Fibroblast of gingiva (primary cell): Measurements from ENCODE around the gene COL16A1.
"Not testable (repeated sequence)": the region's sequence is repeated elsewhere in the genome, so short reads cannot be mapped to it uniquely, and the experiment has no call there.

ENCODE experiments used
- DNase-seq: peaks from one replicate; pipeline ENCODE4 v3.0.0-alpha.2; 2011; ENCODE audit warnings: low read depth

The COL16A1 gene

DNA sequence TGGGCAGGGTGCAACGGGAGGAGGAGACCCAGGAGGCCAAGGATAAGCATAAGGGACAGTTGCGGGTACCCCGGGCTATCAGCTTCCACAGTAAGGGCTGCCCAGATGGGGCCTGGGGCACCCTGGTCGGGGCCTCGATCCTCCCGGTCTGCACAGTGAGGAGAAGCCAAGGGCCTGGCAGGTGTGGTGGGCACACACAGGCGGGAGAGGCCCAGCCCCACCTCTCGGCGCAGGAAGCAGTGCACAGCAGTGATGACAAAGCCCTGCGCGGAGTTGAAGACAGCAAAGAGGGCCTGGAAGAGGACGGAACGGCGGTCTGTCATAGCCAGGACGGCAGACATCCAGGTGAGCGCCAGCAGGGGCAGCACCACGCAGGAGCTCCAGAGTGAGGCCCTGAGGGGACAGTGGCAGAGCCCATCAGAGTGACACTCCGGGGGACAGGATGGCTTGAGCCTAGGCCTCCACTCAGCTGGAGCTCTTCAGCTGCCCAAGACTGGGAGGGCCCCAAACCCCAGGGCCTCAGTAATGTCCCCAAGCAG is 29.0 kb upstream of the COL16A1 start:
- no peak for DNase-seq

DNA sequence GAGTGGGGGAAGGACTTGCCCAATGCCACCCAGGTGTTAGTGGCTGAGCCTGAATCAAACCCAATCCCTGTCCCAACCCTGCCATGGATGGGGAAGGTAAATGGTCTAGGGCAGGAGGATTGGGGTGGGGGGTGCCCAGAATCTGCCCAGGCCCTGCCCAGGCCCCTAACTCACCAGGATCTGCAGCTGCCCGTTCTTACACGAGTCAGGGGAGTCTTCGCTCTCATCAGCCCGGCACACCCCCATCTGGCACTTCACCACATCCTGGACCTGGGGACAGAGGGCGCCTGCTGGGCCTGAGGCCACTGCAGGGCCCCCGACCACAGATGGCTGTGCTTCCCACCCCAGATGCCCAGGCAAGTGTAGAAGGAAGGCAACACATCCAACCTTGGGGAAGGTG is 28.5 kb upstream of the COL16A1 start:
- DNase-seq: no peak

DNA sequence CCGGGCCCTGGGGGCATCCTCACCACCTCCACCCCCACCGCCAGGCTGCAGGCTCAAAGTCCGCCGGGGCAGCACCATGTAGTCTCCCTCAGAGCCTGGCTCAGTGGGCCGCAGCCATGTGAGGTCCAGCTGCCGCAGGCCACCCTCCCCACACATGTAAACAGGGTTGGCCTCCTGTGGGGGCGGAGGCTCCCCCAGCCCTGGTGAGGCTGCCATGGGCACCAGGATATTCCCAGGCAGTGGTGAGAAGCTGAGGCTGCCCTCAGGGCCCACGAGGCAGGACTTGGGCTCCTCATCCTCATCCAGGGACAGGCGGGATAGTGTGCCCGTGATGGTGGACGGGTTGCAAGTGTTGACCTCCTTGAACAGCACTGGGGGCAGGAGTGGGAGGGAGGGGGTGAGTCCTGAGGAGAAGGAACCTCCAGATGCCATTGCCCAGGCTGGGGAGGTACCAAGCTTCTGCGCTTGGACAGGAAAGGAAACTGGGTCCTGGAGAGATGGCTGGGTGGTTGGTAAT is 27.3 kb upstream of the COL16A1 start:
- DNase-seq: no peak

DNA sequence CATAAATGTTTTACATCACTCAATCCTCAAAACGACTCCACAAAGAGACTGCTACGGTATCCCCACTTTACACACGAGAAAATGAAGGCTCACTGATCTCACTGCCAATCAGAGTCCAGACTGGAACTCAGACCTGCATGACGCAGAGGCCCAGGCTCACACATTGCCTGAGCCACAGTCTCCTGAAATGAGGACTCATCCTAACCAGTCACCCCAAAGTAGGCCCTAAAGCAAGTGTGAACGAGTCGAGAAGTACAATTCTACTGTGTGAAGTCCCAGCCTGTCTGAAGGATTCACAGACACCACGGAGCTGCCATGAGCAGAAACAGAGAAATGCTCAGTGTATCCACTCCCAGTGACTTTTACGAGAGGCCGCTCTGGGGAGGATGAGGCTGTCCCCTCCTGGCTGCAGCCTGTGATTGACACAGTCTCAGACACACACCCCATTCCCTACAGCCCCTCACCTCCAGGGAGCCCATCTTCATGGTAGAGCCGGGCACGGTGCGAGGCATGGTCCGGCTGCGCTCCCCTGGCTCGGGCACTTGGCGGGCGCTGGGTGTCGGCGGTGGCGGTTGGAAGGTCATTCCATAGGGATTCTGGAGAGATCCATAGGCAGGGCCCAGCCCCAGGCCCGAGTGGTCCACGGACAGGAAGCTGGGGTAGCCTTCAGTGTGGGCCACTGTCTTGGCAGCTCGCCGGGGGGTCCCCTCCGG is 26.7 kb upstream of the COL16A1 start:
- no peak for DNase-seq

GRCh38 chr1:31727849-31728248 is 24.0 kb upstream of the COL16A1 start:
- DNase-seq: no peak

- DNase-seq: no peak
Observed at GRCh38 chr1:31727195-31727594, 23.4 kb upstream of the COL16A1 start.

DNA sequence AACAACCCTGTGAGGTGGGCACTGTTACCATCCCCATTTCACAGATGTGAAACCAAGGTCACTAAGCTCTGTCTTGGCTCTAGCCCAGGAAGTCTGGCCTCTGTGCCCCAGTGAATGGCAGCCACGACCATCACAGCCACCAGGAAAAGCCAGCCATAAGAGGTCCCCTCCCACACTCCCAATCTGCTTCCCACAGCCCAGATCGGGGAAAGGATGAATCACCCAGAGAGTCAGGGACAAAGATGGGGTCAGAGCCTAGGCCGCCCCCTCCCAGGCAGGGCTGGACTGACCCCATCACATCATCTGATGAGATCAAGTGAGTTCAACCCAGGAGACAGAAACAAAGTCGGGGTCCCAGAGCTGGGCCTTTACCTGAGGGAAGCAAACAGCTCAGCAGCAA is 22.9 kb upstream of the COL16A1 start:
- DNase-seq: no peak

- DNase-seq: no peak
Observed at GRCh38 chr1:31725777-31726535, 22.1 kb upstream of the COL16A1 start.

DNA sequence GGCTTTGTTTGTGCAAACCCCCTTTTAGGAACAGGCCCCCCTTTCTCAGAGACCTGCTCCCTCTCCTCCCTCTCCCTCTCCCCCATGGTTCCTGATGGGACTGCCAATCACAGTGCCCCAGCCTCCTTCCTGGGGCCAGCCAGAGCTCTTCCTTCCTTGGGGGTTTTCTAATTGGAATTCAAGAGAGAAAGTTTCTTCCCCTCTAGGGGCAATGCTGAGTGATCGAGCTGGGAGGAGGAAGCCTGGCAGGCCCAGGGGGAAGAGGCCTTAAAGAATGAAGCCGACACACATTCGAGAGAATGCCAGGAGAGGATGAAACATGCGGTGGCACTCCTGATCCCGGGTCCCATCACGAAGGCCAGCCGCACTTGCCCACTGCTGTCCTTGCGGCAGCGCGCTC is 21.3 kb upstream of the COL16A1 start:
- no peak for DNase-seq

GRCh38 chr1:31723828-31724359 is 20.1 kb upstream of the COL16A1 start:
- DNase-seq: peak; percentile 27

DNA sequence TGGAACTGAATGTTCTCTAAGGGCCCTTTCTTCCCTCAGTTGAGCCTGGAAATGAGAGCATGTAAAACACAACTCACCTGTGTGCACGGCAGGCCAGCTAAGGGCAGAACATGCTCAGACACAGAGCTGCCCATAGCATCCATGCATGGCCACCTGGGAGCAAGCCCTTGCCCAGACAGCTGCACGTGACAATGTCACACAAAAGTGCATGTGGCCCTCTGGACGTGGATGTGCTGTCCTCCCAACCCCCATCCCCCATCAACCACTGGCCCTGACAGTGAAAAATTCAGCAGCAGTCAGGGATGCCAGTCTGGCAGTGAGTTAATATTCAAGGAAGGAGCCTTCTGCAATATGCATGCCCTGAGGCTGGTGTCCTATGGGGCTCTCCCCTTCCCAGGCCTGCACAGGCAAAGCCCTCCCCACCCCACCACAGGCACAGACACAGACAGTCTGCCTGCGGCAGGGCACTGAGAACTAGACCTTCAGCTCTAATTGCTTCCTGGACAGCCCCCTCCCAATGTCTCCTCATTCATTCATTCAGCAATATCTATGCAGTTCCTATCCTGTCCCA is 14.6 kb upstream of the COL16A1 start:
- no peak for DNase-seq

DNA sequence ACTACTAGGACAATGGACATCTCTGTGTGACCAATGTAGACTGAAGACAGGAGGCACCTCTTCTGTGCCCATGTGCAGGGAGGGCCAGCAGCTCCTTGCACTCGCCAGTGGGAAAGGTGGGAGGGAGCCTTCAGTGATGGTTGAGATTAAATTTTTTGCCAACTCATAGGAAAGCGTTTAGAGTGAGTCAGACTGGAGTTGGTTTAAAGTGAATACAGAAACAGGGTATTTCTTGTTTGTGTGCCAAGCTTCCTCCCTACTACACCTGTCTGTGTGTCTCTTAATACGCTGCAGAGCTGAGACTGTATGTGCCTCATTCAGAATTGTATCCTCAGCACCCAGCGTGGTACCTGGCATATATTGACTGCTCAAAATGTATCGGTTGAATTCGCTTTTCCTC is 13.5 kb upstream of the COL16A1 start:
- no peak for DNase-seq

DNA sequence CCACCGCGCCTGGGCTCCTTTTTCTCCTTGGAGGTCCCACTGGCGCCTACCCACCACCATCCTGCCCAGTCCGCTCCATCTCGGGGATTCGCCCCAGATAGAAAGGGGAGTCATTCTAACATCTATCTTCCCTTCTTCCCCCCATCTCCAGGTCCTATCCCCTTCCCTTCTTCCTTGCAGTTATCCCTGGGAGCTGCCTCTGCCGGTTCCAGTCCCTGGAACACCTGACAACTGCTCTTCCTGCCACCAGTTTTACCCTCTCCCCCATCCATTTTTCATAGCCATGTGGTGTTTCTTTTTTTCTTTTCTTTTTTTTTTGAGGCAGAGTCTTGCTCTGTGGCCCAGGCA is 12.0 kb upstream of the COL16A1 start:
- DNase-seq: no peak

- peak; percentile 91 for DNase-seq
Observed at GRCh38 chr1:31715087-31715872, 11.5 kb upstream of the COL16A1 start.

DNA sequence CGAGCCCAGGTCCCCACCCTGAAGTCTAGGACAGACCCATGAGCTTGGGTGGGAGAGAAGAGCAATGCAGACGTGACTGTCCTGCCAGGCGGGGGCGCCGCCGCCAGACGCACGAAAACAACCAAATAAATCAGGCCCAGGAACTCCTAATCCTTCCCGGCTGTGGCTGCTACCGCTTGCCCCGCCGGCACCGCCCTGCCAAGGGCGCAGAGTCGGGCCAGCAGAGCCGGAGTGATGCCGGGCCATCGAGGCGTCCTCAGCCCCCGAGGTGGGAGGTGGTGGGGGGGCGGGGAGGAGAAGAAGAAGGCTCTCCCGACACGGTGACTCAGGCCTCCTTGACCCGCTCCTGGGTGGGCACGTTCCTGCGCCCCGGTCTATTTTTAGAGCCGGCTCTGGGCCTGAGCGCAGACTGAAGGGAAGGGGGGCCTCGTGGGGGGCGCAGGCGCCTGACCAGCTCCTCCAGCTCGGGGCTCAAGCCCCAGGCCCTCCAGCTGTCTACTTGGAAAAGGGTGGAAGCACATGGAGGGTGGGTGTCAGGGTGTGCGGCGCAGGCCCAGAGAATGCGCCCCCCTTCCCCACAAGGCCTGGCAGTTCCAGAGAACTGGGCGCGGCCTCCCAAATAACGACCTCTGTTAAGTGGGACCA is 10.7 kb upstream of the COL16A1 start:
- peak; percentile 68 for DNase-seq

DNA sequence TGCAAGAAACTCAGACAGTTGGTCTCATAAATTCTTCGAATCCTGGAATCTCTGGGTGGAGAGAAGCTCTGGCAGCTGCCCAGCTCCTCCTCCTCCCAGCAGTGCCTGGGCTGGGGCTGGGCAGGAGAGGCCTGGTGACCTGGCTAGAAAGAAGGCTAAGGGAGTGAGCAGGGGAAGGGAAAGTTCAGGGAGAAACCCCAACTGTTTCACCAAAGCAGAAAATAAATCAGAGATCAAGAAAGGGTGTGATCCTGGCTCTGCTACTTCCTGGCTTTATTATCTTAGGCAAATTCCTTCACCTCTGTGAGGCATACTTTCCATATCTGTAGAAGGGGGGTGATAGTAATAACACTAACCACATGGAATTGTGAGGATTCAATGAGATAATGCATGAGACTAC is 8.8 kb upstream of the COL16A1 start:
- peak; percentile 53 for DNase-seq

GRCh38 chr1:31712068-31712467 is 8.3 kb upstream of the COL16A1 start:
- peak; percentile 67 for DNase-seq

DNA sequence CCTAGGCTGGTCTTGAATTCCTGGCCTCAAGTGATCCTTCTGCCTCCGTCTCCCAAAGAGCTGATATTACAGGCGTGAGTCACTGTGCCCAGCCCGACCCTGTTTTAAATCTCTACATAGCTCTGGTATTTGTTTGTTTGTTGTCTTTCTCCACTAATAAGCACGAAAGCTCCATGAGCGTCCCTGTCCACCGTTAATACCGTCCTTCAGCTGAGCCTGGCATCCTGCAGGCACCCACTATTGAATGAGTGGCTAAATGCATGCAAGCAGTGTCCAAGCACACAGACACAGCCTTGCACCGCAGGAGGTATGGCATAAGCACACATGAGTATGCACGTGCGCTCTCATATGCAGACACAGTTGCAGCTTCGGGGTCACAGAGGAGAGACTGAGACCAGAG is 4.5 kb upstream of the COL16A1 start:
- DNase-seq: peak; percentile 22

GRCh38 chr1:31707711-31708110 is 3.9 kb upstream of the COL16A1 start:
- DNase-seq: peak; percentile 32

- DNase-seq: not testable (repeated sequence)
Observed at GRCh38 chr1:31707059-31707600, 3.3 kb upstream of the COL16A1 start.
